ENCODE results near the gene TMEM132C. TPM values are rescaled to one million over a fixed set of nuclear protein-coding genes. Genes with fewer than 3 reads are reported as not detected.
A peak's percentile ranks its signal among the peaks of the same experiment; 100 is the strongest.

TMEM132C gene
- total RNA-seq, 2 donors from 2014 or later: 0.46 to 5.3 TPM

DNA sequence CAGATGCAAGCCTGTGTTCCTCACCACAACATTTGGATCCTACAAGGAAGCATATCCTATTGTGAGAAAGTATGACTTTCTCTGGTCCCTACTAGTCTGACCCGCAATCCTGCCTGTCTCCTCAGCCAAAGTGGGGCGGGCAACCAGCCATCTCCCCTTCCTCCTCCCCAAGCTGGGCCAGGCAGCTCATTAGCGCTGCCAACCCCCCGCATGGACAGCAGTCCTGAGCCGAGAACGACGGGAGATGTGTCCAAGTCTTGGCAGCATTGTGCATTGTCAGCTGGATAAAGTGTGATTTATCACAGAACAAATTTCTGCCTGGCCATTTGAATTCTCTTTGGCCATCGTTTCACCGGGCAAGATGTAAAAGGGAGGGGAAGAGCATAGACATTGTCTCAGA, 417.4 kb downstream of the TMEM132C start:
- 41% methylated on average over 9 of the region's 9 CpGs for WGBS
- Histone ChIP-seq H3K27ac (no peak overlapping the region), H3K9me3 (no peaks in the 10 kb centered on the region), H3K4me3 (no peak overlapping the region), H3K4me1 (replicated peaks) (no peaks in the 10 kb centered on the region), H3K36me3 (no peaks in the 10 kb centered on the region), H3K27me3 (replicated peaks; ENCODE audit: insufficient read depth) (no peaks in the 10 kb centered on the region)
- intact Hi-C loops (cut with DNase I): loop anchor here (5.0 kb wide), 1 partner anchor 138 kb away; the partner anchor contains the start of gene SLC15A4
- no peak for DNase-seq (ENCODE audit: low spot score)
- peak; percentile 60 for TF ChIP-seq POLR2AphosphoS5 (IDR thresholded peaks at IDR 0.05)
- no peak for TF ChIP-seq POLR2A (IDR thresholded peaks at IDR 0.05)
- TF ChIP-seq, protein P1, sequence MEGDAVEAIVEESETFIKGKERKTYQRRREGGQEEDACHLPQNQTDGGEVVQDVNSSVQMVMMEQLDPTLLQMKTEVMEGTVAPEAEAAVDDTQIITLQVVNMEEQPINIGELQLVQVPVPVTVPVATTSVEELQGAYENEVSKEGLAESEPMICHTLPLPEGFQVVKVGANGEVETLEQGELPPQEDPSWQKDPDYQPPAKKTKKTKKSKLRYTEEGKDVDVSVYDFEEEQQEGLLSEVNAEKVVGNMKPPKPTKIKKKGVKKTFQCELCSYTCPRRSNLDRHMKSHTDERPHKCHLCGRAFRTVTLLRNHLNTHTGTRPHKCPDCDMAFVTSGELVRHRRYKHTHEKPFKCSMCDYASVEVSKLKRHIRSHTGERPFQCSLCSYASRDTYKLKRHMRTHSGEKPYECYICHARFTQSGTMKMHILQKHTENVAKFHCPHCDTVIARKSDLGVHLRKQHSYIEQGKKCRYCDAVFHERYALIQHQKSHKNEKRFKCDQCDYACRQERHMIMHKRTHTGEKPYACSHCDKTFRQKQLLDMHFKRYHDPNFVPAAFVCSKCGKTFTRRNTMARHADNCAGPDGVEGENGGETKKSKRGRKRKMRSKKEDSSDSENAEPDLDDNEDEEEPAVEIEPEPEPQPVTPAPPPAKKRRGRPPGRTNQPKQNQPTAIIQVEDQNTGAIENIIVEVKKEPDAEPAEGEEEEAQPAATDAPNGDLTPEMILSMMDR (IDR thresholded peaks at IDR 0.05): no peak

DNA sequence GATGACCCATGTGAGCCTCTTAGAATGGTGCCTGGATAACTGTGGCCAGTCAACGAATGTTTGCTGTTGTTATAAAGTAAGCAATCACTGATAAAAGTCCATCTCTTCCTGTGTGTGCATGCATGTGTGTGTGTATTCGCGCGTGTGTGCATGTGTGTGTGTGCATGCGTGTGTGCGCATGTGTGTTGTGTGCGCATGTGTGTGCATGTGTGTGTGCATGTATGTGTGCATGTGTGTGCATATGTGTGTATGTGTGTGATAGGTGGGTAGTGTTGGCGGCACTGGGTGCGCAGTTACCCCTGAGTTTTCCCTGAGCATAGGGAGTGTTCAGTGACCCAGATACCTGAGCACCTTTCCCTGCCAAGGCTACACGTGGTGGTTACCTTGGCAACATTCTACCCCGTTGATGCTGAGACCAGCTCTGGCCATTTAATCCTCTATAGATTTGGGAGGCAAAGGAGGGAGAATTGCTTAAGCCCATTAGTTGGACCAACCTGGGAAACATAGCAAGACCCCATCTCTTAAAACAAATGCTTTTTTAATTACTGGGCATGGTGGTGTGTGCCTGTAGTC, 419.0 kb downstream of the TMEM132C start:
- 92% methylated on average over 11 of the region's 11 CpGs for WGBS

DNA sequence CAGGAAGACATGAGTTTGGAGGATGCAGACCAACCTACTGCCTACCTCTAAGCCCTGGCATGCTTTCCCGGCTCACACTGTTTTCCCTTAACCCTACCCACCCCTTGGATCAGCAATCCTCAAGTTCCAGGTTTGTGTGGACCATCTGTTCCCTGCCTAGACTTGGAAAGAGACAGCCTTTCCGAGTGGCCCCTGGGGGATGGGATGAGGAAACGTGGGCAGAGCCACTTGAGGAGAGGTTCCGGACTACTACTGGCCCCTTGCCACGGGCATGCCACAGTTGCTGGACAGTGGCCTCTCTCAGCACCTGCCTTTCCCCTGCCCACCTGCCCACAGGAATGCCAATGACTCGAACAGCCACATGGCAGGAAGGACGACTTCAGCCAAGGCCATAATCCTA, 420.9 kb downstream of the TMEM132C start:
- H3K27me3 ChIP-seq (replicated peaks; ENCODE audit: insufficient read depth): no peaks in the 10 kb centered on the region
- H3K27ac ChIP-seq: peak overlapping the region; percentile 49 to 65
- intact Hi-C loops (cut with DNase I): no loop called here
- H3K9me3 ChIP-seq: no peaks in the 10 kb centered on the region
- 80% methylated on average over 6 of the region's 7 CpGs for WGBS
- DNase-seq (ENCODE audit: low spot score): no peak
- no peak overlapping the region for H3K4me3 ChIP-seq
- no peaks in the 10 kb centered on the region for H3K36me3 ChIP-seq
- H3K4me1 ChIP-seq (replicated peaks): no peaks in the 10 kb centered on the region
- no peak for TF ChIP-seq POLR2A (IDR thresholded peaks at IDR 0.05)
- no peak for TF ChIP-seq POLR2AphosphoS5 (IDR thresholded peaks at IDR 0.05)
- TF ChIP-seq, protein P1 (IDR thresholded peaks at IDR 0.05): no peak

More for the DNA sequence above, 419.0 kb downstream of the TMEM132C start:
- Histone ChIP-seq H3K9me3 (no peaks in the 10 kb centered on the region), H3K4me1 (replicated peaks) (no peaks in the 10 kb centered on the region), H3K36me3 (no peaks in the 10 kb centered on the region), H3K27ac (no peak overlapping the region), H3K27me3 (replicated peaks; ENCODE audit: insufficient read depth) (no peaks in the 10 kb centered on the region), H3K4me3 (no peak overlapping the region)
- no peak for DNase-seq (ENCODE audit: low spot score)
- intact Hi-C loops (cut with DNase I): no loop called here
- TF ChIP-seq POLR2A (IDR thresholded peaks at IDR 0.05) (no peak), POLR2AphosphoS5 (IDR thresholded peaks at IDR 0.05) (no peak)
- TF ChIP-seq, protein P1 (IDR thresholded peaks at IDR 0.05): no peak

DNA sequence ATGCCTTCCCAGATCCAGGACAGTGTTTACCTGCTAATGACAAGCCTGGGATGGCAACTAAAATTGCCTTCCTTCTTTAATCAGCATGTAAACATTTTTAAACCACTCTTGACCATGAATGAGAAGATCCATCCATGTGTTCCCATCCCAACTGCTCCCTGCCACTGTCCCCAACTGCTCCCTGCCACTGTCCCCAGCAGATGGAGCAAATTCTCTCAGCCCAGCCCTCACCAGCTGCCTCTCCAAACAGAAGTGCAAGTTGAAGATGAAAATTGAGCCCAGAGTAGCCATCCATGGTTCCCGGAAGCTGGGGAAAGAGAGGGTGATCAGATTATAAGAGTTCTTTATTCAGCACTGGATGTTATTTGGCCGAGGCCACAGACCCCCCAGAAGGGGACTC, 423.7 kb downstream of the TMEM132C start:
- H3K9me3 ChIP-seq: no peaks in the 10 kb centered on the region
- WGBS: 65% methylated on average over 2 of the region's 2 CpGs
- no peak for DNase-seq (ENCODE audit: low spot score)
- H3K36me3 ChIP-seq: no peaks in the 10 kb centered on the region
- H3K4me1 ChIP-seq (replicated peaks): no peaks in the 10 kb centered on the region
- intact Hi-C loops (cut with DNase I): no loop called here
- no peak overlapping the region for H3K27ac ChIP-seq
- TF ChIP-seq, protein P1 (IDR thresholded peaks at IDR 0.05): no peak
- TF ChIP-seq POLR2A (IDR thresholded peaks at IDR 0.05): no peak
- no peak overlapping the region for H3K4me3 ChIP-seq
- no peaks in the 10 kb centered on the region for H3K27me3 ChIP-seq (replicated peaks; ENCODE audit: insufficient read depth)

DNA sequence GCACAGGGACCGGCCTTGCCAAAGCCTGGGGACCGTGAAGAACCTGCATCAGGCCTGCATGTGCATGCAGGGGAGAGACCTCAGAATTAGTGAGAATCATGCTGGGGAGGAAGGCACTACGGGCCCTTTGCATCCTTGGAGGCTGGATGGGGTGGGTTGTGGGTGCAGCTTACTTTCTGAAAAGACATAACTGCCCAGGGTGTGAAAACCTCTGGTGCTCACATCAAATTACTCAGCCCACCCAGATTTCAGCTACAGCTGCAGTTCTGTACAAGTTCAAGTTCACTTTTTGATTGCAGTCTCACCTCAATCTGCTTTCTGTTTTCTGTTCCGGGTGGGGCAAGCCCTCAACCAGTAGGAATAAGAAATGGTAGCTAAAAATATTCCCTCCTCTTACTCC, 426.1 kb downstream of the TMEM132C start:
- Histone ChIP-seq H3K27me3 (replicated peaks; ENCODE audit: insufficient read depth) (no peaks in the 10 kb centered on the region), H3K4me3 (no peak overlapping the region), H3K27ac (no peak overlapping the region), H3K36me3 (no peaks in the 10 kb centered on the region), H3K4me1 (replicated peaks) (no peaks in the 10 kb centered on the region), H3K9me3 (no peaks in the 10 kb centered on the region)
- intact Hi-C loops (cut with DNase I): no loop called here
- DNase-seq (ENCODE audit: low spot score): no peak
- TF ChIP-seq POLR2A (IDR thresholded peaks at IDR 0.05) (no peak), POLR2AphosphoS5 (IDR thresholded peaks at IDR 0.05) (no peak)
- TF ChIP-seq, protein P1 (IDR thresholded peaks at IDR 0.05): no peak
- 90% methylated on average over 4 of the region's 4 CpGs for WGBS
